Measurements from ENCODE around the gene EMP3. TPM values are rescaled to one million over a fixed set of nuclear protein-coding genes. Genes with fewer than 3 reads are reported as not detected.

EMP3 gene
- total and polyA plus RNA-seq, 9 of the 15 experiments (the other 6 are each of a cell fraction or from before 2014, with no cell fraction given), result 123 to 386 (median 296) TPM

DNA sequence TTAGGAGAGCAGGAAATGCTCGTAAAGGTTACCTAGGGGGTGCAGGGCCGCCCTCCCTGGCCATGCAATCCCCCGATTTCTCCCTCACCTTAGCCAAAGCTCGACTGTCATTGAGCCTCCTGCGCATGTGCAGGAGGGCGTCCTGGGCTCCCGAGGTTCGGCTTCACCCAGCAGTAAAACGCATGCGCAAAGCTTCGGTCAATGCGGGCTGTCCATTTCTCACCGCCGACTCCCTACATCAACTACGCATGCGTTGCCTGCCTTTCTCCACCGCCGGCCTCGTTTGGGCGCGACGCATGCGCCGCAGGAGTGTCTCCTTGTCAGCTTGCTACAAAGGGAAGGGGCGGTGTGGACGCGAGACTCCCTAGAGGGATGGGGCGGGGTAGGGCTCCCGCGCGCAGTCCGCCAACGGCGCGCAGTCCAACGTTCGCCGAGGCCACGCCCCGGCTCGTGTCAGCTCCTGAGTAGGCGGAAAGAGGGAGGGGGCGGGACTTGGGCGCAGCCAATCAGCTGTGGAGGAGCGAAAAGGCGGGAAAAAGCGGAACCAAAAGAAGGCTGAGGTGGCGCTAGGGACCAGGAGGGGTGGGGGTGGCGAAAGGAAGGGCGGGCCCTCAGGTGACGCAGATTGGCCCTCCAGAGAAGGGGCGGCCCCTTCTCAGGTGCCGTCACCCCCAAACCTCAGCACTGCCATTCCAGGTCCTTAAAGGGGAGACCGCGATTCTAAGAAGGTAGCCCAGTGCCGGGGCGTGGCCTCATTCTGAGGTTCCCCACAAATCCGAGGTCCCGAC is 38.7 kb downstream of the EMP3 start, which contains the start of the genes SYNGR4 and TMEM143 (continued):
- TF ChIP-seq MBD2 (IDR thresholded peaks at IDR 0.05; ENCODE audit: borderline replicate concordance, low read depth), result peak; percentile 53; the same call in 1 of the 2 replicates
- no peak for TF ChIP-seq HEY1 (CRISPR knock-in tag; IDR thresholded peaks at IDR 0.05; ENCODE audit: borderline replicate concordance)
- no peak for TF ChIP-seq OTX1 (CRISPR knock-in tag; IDR thresholded peaks at IDR 0.05)
- TF ChIP-seq SREBF1 (IDR thresholded peaks at IDR 0.05; ENCODE audit: borderline replicate concordance, low read depth, low read length), result no peak
- TF ChIP-seq, protein P1, sequence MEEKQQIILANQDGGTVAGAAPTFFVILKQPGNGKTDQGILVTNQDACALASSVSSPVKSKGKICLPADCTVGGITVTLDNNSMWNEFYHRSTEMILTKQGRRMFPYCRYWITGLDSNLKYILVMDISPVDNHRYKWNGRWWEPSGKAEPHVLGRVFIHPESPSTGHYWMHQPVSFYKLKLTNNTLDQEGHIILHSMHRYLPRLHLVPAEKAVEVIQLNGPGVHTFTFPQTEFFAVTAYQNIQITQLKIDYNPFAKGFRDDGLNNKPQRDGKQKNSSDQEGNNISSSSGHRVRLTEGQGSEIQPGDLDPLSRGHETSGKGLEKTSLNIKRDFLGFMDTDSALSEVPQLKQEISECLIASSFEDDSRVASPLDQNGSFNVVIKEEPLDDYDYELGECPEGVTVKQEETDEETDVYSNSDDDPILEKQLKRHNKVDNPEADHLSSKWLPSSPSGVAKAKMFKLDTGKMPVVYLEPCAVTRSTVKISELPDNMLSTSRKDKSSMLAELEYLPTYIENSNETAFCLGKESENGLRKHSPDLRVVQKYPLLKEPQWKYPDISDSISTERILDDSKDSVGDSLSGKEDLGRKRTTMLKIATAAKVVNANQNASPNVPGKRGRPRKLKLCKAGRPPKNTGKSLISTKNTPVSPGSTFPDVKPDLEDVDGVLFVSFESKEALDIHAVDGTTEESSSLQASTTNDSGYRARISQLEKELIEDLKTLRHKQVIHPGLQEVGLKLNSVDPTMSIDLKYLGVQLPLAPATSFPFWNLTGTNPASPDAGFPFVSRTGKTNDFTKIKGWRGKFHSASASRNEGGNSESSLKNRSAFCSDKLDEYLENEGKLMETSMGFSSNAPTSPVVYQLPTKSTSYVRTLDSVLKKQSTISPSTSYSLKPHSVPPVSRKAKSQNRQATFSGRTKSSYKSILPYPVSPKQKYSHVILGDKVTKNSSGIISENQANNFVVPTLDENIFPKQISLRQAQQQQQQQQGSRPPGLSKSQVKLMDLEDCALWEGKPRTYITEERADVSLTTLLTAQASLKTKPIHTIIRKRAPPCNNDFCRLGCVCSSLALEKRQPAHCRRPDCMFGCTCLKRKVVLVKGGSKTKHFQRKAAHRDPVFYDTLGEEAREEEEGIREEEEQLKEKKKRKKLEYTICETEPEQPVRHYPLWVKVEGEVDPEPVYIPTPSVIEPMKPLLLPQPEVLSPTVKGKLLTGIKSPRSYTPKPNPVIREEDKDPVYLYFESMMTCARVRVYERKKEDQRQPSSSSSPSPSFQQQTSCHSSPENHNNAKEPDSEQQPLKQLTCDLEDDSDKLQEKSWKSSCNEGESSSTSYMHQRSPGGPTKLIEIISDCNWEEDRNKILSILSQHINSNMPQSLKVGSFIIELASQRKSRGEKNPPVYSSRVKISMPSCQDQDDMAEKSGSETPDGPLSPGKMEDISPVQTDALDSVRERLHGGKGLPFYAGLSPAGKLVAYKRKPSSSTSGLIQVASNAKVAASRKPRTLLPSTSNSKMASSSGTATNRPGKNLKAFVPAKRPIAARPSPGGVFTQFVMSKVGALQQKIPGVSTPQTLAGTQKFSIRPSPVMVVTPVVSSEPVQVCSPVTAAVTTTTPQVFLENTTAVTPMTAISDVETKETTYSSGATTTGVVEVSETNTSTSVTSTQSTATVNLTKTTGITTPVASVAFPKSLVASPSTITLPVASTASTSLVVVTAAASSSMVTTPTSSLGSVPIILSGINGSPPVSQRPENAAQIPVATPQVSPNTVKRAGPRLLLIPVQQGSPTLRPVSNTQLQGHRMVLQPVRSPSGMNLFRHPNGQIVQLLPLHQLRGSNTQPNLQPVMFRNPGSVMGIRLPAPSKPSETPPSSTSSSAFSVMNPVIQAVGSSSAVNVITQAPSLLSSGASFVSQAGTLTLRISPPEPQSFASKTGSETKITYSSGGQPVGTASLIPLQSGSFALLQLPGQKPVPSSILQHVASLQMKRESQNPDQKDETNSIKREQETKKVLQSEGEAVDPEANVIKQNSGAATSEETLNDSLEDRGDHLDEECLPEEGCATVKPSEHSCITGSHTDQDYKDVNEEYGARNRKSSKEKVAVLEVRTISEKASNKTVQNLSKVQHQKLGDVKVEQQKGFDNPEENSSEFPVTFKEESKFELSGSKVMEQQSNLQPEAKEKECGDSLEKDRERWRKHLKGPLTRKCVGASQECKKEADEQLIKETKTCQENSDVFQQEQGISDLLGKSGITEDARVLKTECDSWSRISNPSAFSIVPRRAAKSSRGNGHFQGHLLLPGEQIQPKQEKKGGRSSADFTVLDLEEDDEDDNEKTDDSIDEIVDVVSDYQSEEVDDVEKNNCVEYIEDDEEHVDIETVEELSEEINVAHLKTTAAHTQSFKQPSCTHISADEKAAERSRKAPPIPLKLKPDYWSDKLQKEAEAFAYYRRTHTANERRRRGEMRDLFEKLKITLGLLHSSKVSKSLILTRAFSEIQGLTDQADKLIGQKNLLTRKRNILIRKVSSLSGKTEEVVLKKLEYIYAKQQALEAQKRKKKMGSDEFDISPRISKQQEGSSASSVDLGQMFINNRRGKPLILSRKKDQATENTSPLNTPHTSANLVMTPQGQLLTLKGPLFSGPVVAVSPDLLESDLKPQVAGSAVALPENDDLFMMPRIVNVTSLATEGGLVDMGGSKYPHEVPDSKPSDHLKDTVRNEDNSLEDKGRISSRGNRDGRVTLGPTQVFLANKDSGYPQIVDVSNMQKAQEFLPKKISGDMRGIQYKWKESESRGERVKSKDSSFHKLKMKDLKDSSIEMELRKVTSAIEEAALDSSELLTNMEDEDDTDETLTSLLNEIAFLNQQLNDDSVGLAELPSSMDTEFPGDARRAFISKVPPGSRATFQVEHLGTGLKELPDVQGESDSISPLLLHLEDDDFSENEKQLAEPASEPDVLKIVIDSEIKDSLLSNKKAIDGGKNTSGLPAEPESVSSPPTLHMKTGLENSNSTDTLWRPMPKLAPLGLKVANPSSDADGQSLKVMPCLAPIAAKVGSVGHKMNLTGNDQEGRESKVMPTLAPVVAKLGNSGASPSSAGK (IDR thresholded peaks at IDR 0.05), result peak; percentile 93
- TF ChIP-seq NELFE (IDR thresholded peaks at IDR 0.05; ENCODE audit: insufficient read depth, insufficient read length), result no peak
- no peak for TF ChIP-seq TCF7 (IDR thresholded peaks at IDR 0.05; ENCODE audit: borderline replicate concordance)
- TF ChIP-seq, protein P2, sequence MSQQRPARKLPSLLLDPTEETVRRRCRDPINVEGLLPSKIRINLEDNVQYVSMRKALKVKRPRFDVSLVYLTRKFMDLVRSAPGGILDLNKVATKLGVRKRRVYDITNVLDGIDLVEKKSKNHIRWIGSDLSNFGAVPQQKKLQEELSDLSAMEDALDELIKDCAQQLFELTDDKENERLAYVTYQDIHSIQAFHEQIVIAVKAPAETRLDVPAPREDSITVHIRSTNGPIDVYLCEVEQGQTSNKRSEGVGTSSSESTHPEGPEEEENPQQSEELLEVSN (IDR thresholded peaks at IDR 0.05; ENCODE audit: borderline replicate concordance in 1 of 2, extremely low read depth in 1 of 2, insufficient read depth in 1 of 2, insufficient read length in 1 of 2, low read depth in 1 of 2, low read length in 1 of 2, poor library complexity in 1 of 2, severe bottlenecking in 1 of 2), result peak; percentile 96 to 98
- TF ChIP-seq, protein P3, sequence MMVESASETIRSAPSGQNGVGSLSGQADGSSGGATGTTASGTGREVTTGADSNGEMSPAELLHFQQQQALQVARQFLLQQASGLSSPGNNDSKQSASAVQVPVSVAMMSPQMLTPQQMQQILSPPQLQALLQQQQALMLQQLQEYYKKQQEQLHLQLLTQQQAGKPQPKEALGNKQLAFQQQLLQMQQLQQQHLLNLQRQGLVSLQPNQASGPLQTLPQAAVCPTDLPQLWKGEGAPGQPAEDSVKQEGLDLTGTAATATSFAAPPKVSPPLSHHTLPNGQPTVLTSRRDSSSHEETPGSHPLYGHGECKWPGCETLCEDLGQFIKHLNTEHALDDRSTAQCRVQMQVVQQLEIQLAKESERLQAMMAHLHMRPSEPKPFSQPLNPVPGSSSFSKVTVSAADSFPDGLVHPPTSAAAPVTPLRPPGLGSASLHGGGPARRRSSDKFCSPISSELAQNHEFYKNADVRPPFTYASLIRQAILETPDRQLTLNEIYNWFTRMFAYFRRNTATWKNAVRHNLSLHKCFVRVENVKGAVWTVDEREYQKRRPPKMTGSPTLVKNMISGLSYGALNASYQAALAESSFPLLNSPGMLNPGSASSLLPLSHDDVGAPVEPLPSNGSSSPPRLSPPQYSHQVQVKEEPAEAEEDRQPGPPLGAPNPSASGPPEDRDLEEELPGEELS (CRISPR knock-in tag; IDR thresholded peaks at IDR 0.05; ENCODE audit: borderline replicate concordance), result no peak
- TF ChIP-seq PHF21A (IDR thresholded peaks at IDR 0.05; ENCODE audit: borderline replicate concordance, low read depth), result 0 out of 2 replicates have a peak, but pooled peaks have one; percentile 55
- no peak for TF ChIP-seq POLR2H (tag; IDR thresholded peaks at IDR 0.05; ENCODE audit: low read depth)

Data from K562 (cell line).